Epidermal melanocyte (primary cell): ENCODE results near the gene CD300A.
"Not testable (repeated sequence)": the region's sequence is repeated elsewhere in the genome, so short reads cannot be mapped to it uniquely, and the experiment has no call there.

Experiments used
- DNase-seq: peaks from one replicate; pipeline ENCODE4 v3.0.0; 2011; ENCODE audit warnings: low spot score; ENCODE audit not compliant: insufficient read length

The CD300A gene

GRCh38 chr17:74478420-74479100, 12.1 kb downstream of the CD300A start:
- no peak for DNase-seq

GRCh38 chr17:74480290-74480689, 13.9 kb downstream of the CD300A start:
- DNase-seq, result no peak

- no peak for DNase-seq
Measured at GRCh38 chr17:74481621-74482020, 15.2 kb downstream of the CD300A start.

- DNase-seq, result no peak
Measured at GRCh38 chr17:74484066-74484465, 17.6 kb downstream of the CD300A start.

GRCh38 chr17:74485022-74485743, 18.7 kb downstream of the CD300A start:
- no peak for DNase-seq

- no peak for DNase-seq
Measured at GRCh38 chr17:74485841-74486240, 19.4 kb downstream of the CD300A start.

- not testable (repeated sequence) for DNase-seq
Measured at GRCh38 chr17:74488276-74488675, 21.8 kb downstream of the CD300A start.

GRCh38 chr17:74490716-74491115, 24.3 kb downstream of the CD300A start:
- DNase-seq, result no peak

GRCh38 chr17:74491626-74492025, 25.2 kb downstream of the CD300A start:
- DNase-seq, result no peak

GRCh38 chr17:74493331-74493833, 26.9 kb downstream of the CD300A start:
- peak; percentile 55 for DNase-seq

- DNase-seq, result no peak
Measured at GRCh38 chr17:74497471-74497870, 31.0 kb downstream of the CD300A start.

- no peak for DNase-seq
Measured at GRCh38 chr17:74499992-74500391, 33.6 kb downstream of the CD300A start.

GRCh38 chr17:74502861-74503260, 36.4 kb downstream of the CD300A start:
- DNase-seq, result no peak

- DNase-seq, result not testable (repeated sequence)
Measured at GRCh38 chr17:74503949-74504348, 37.5 kb downstream of the CD300A start.

GRCh38 chr17:74508156-74508555, 41.7 kb downstream of the CD300A start:
- DNase-seq, result no peak

GRCh38 chr17:74512036-74512435, 45.6 kb downstream of the CD300A start:
- DNase-seq, result no peak

- no peak for DNase-seq
Measured at GRCh38 chr17:74512624-74513091, 46.2 kb downstream of the CD300A start.

GRCh38 chr17:74513987-74514631, 47.7 kb downstream of the CD300A start:
- no peak for DNase-seq

GRCh38 chr17:74514632-74515334, 48.3 kb downstream of the CD300A start:
- DNase-seq, result no peak

GRCh38 chr17:74515941-74516340, 49.5 kb downstream of the CD300A start:
- DNase-seq, result no peak

- no peak for DNase-seq
Measured at GRCh38 chr17:74516561-74517328, 50.3 kb downstream of the CD300A start.
